H1 (cell line): Measurements from ENCODE around the gene ZNF451. TPM values are rescaled to one million over a fixed set of nuclear protein-coding genes. Genes with fewer than 3 reads are reported as not detected.

Source experiments
- BCL11A ChIP-seq, 2 experiments: IDR thresholded peaks; one replicate each; pipeline ENCODE4 v1.6.1; 2011; ENCODE audit warnings: low read depth in 2 of 2, low read length in 2 of 2, mild to moderate bottlenecking in 2 of 2
- CHD1 ChIP-seq: IDR thresholded peaks from 2 replicates; pipeline ENCODE4 v1.6.1; 2012; ENCODE audit warnings: low read depth, low read length, improper control_type of control experiment
- CHD2 ChIP-seq: IDR thresholded peaks from 2 replicates; pipeline ENCODE4 v1.6.1; 2012; ENCODE audit warnings: low read length, improper control_type of control experiment
- CTCF ChIP-seq, 3 experiments: IDR thresholded peaks; 1 replicate in 2 of 3; 2 replicates in 1 of 3; pipeline versions ENCODE4 v1.5.1 to v1.6.1; 2011; ENCODE audit warnings: low read length in 3 of 3, mild to moderate bottlenecking in 3 of 3, inconsistent platforms in 2 of 3, low read depth in 1 of 3, moderate library complexity in 1 of 3; ENCODE audit not compliant: insufficient read depth in 1 of 3; ENCODE audit errors: control extremely low read depth in 1 of 3
- E2F6 ChIP-seq: IDR thresholded peaks from 2 replicates; pipeline ENCODE4 v1.6.1; 2012; ENCODE audit warnings: inconsistent platforms
- EZH2 ChIP-seq: fragments of 200-600 bp; sonication (generic); IDR thresholded peaks from 2 replicates; pipeline ENCODE4 v1.7.1; 2012; ENCODE audit warnings: low read depth, mild to moderate bottlenecking, moderate library complexity, low read length, inconsistent platforms; ENCODE audit not compliant: severe bottlenecking
- KDM4A ChIP-seq: IDR thresholded peaks from one replicate; pipeline ENCODE4 v1.7.1; 2012; ENCODE audit warnings: low read depth, mild to moderate bottlenecking, moderate library complexity, low read length, inconsistent platforms; ENCODE audit not compliant: severe bottlenecking
- NRF1 ChIP-seq: IDR thresholded peaks from 2 replicates; pipeline ENCODE4 v1.6.1; 2011; ENCODE audit warnings: mild to moderate bottlenecking, low read depth, low read length, improper control_type of control experiment
- PHF8 ChIP-seq: fragments of 200-600 bp; sonication (generic); conservative IDR thresholded peaks from 2 replicates; pipeline ENCODE4 v1.7.1; 2012; ENCODE audit warnings: low read depth, mild to moderate bottlenecking, inconsistent platforms, low read length, moderate library complexity
- RFX5 ChIP-seq: IDR thresholded peaks from 2 replicates; pipeline ENCODE4 v1.6.1; 2011; ENCODE audit warnings: low read depth, low read length, improper control_type of control experiment, borderline replicate concordance
- SAP30 ChIP-seq: fragments of 300-600 bp; sonication (generic); IDR thresholded peaks from 2 replicates; pipeline ENCODE4 v1.7.1; 2012; ENCODE audit warnings: low read length, moderate library complexity, mild to moderate bottlenecking, inconsistent platforms; ENCODE audit not compliant: insufficient read depth, insufficient replicate concordance
- SP1 ChIP-seq: IDR thresholded peaks from 2 replicates; pipeline ENCODE4 v1.6.1; 2011; ENCODE audit warnings: low read depth, low read length
- SP2 ChIP-seq: IDR thresholded peaks from 2 replicates; pipeline ENCODE4 v1.6.1; 2012; ENCODE audit warnings: mild to moderate bottlenecking, low read length, inconsistent platforms
- SRF ChIP-seq: IDR thresholded peaks from 2 replicates; pipeline ENCODE4 v1.6.1; 2011; ENCODE audit warnings: mild to moderate bottlenecking, low read depth, low read length, moderate library complexity
- SUZ12 ChIP-seq: fragments of 200-600 bp; sonication (generic); IDR thresholded peaks from 2 replicates; pipeline ENCODE4 v1.6.1; 2012; ENCODE audit warnings: mild to moderate bottlenecking, inconsistent platforms, low read length, moderate library complexity, mixed read lengths
- TAF7 ChIP-seq: optimal IDR thresholded peaks from 2 replicates; pipeline ENCODE3; 2011; ENCODE audit warnings: low read depth, mild to moderate bottlenecking, inconsistent platforms, low read length, moderate library complexity, borderline replicate concordance
- polyA plus RNA-seq, 7 experiments: library from polyadenylated mRNA; depleted of rRNA in 3 of 7; stranded (reverse) in 5 of 7; unstranded in 2 of 7; fragments of >200 nt in 5 of 7; fragments of 200-250 nt in 2 of 7; gene quantifications; 1 replicate in 5 of 7; 2 replicates in 1 of 7; 4 replicates in 1 of 7; pipeline versions ENCODE4 v1.2.1 to v1.2.3, GENCODE V29; 2011 to 2013; ENCODE audit warnings: missing spikeins in 2 of 7, mixed read lengths in 2 of 7
- total RNA-seq: library from RNA; stranded (reverse); fragmentation: NEBNext Ultra II Directional; extraction: Animal tissue kit (Norgen Biotek cat#: 25700); gene quantifications from 2 replicates; pipeline ENCODE4 v1.2.1, GENCODE V29; 2021

ZNF451 gene
- total and polyA plus RNA-seq, 2 of the 8 experiments (the other 6 are each of a cell fraction or from before 2014, with no cell fraction given): 10.7 to 56.8 TPM

GRCh38 chr6:57172136-57173055 lies 82.4 kb downstream of the ZNF451 start, which contains the start of gene BAG2 (continued):
- TF ChIP-seq SP2 (no peak), E2F6 (peak; percentile 94), BCL11A (IDR thresholded peaks at IDR 0.05; ENCODE audit: low read depth in 2 of 2, low read length in 2 of 2) (no peak), TAF7 (peak; percentile 82), SP1 (no peak), KDM4A (peak; percentile 84), EZH2 (peak; percentile 0), PHF8 (peak; percentile 72), SAP30 (no peak), CTCF (IDR thresholded peaks at IDR 0.05; ENCODE audit: control extremely low read depth in 1 of 3, insufficient read depth in 1 of 3, low read depth in 1 of 3, low read length in 3 of 3) (peak in 1 of 3 experiments; percentile 11; a peak in 1 of 4 replicates), RFX5 (no peak), CHD1 (peak; percentile 75; the same call in 1 of the 2 replicates), SUZ12 (no peak), CHD2 (no peak), NRF1 (no peak), SRF (no peak)
